ENCODE measurements around the gene CAT.

Gene CAT

GRCh38 chr11:34461215-34461614 lies 22.5 kb downstream of the CAT start:
- DNase-seq: no peak

GRCh38 chr11:34464591-34465051 lies 25.9 kb downstream of the CAT start:
- DNase-seq: no peak

GRCh38 chr11:34466802-34467488 lies 28.2 kb downstream of the CAT start:
- no peak for DNase-seq

- DNase-seq: peak; percentile 37
Measured at GRCh38 chr11:34468209-34468841, 29.6 kb downstream of the CAT start.

GRCh38 chr11:34473603-34474169 lies 35.0 kb downstream of the CAT start:
- no peak for DNase-seq

- no peak for DNase-seq
Measured at GRCh38 chr11:34475656-34476055, 36.9 kb downstream of the CAT start.

- DNase-seq: no peak
Measured at GRCh38 chr11:34476849-34477248, 38.1 kb downstream of the CAT start.

GRCh38 chr11:34478845-34479663 lies 40.3 kb downstream of the CAT start:
- DNase-seq: no peak

GRCh38 chr11:34480314-34480713 lies 41.6 kb downstream of the CAT start:
- DNase-seq: no peak

GRCh38 chr11:34481307-34481706 lies 42.6 kb downstream of the CAT start:
- no peak for DNase-seq

- DNase-seq: no peak
Measured at GRCh38 chr11:34483106-34483874, 44.6 kb downstream of the CAT start.

- no peak for DNase-seq
Measured at GRCh38 chr11:34487430-34487829, 48.7 kb downstream of the CAT start.

- DNase-seq: no peak
Measured at GRCh38 chr11:34488855-34489557, 50.3 kb downstream of the CAT start.

- no peak for DNase-seq
Measured at GRCh38 chr11:34490304-34490703, 51.6 kb downstream of the CAT start.

- DNase-seq: peak; percentile 48
Measured at GRCh38 chr11:34492806-34493414, 54.2 kb downstream of the CAT start.

- DNase-seq: no peak
Measured at GRCh38 chr11:34493468-34493867, 54.7 kb downstream of the CAT start.

- no peak for DNase-seq
Measured at GRCh38 chr11:34493926-34494595, 55.3 kb downstream of the CAT start.

GRCh38 chr11:34495239-34495723 lies 56.5 kb downstream of the CAT start:
- no peak for DNase-seq

GRCh38 chr11:34495724-34496377 lies 57.1 kb downstream of the CAT start:
- no peak for DNase-seq
